NT2/D1 (cell line): ENCODE measurements around the gene FXYD3.

ENCODE experiments used
- SUZ12 ChIP-seq: IDR thresholded peaks from 2 replicates; pipeline ENCODE4 v1.6.1; 2011; ENCODE audit not compliant: insufficient read length, insufficient read depth; ENCODE audit errors: extremely low read depth
- YY1 ChIP-seq: IDR thresholded peaks from 2 replicates; pipeline ENCODE4 v1.6.1; 2011; ENCODE audit not compliant: insufficient read length, insufficient read depth
- ZNF274 ChIP-seq: IDR thresholded peaks from 2 replicates; pipeline ENCODE4 v1.6.1; 2011; ENCODE audit warnings: mild to moderate bottlenecking, low read depth, low read length

DNA sequence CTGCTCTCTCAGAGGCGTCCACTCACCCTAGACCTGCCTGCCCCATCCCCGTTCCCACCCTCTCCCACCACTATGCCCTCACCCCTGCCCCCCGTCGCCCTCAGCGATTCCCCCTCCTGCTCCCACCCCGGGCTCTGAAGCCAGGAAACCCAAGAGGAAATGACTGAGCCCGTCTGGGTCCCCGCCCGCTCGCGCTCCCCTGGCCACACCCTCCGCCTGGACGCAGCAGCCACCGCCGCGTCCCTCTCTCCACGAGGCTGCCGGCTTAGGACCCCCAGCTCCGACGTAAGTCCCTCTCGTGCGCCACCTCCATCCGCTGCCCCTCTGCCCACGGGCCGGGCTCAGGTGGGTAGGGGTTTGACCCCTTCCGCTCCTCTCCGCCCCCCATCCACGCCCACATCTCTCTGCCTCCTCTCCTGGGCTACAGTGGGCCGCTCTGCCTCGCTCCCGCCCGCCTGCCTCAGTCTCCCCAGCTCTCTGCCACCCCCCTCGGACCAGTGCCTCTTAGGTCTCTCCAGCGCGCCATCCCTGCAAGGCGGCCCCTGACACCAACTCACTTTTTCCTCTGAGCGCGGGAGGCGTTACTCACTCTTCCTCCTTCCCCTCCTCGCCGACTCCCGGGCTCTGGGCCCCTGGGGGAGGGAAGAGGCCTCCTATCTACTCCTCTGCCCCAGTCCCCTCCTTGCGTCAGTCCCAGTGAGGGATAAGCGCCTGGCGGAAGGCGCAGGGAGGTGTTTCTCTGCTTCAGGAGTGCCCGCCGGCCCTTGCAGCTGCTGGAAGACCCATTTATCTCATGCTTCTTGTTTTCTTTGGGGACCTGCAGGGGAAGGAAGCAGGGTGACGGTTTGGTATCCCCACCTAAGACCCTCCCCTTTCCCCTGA is 39.1 kb downstream of the FXYD3 start, which contains the start of gene FXYD5:
- no peak for TF ChIP-seq ZNF274
- TF ChIP-seq YY1: no peak
- TF ChIP-seq SUZ12: no peak
